Measurements from ENCODE around the gene SPRED1. TPM values are rescaled to one million over a fixed set of nuclear protein-coding genes. Genes with fewer than 3 reads are reported as not detected.

SPRED1 gene
- total RNA-seq, 1 donor from 2014 or later: 37.8 TPM

DNA sequence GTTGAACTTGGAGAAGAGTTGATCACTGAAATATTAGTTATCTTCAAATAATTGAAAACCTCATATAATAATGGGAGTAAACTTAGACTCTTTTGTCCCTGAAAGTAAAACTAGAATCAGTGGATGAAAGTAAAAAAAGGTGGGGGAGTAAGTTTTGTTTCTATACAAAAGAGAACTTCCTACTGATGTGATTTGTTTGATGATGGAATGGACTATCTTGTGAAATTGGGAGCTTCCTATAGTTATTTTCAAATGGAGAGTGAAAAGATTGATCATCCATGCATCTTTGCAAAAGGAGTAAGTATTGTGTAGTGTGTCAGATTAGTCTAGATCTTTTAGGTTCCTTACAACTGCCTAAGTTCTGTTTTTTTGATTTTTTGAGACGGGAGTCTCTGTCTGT lies 28.4 kb downstream of the SPRED1 start:
- no peak for DNase-seq (ENCODE audit: low spot score)

DNA sequence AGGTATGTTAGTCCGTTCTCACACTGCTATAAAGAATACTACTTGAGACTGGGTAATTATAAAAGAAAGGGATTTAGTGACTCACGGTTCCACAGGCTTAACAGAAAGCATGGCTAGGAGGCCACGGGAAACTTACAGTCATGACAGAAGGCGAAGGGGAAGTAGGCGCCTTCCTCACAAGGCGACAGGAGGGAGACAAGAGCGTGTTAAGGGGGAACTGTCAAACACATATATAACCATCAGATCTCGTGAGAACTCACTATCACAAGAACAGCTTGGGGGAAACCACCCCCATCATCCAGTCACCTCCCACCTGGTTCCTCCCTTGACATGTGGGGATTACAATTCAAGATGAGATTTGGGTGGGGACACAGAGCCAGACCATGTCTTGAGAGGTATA lies 30.4 kb downstream of the SPRED1 start:
- no peak for DNase-seq (ENCODE audit: low spot score)

DNA sequence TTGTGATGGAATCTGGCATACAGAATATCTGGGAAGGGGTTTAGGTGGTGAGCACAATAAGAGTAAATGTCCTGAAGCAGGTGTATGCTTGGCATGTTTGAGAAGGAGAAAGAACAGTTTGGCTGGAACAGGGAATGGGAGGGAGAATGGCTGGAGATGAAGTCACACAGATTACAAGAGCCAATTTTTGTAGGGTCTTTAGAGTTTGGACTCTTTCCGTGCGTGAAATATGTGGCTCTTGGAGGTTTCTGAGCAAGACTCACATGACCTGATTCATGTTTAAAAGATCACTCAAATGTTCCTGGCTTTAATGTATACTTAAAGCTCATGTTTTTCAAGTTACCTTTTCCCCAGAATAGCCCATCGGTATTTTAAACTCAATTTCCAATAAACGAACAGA lies 32.8 kb downstream of the SPRED1 start:
- no peak for DNase-seq (ENCODE audit: low spot score)

DNA sequence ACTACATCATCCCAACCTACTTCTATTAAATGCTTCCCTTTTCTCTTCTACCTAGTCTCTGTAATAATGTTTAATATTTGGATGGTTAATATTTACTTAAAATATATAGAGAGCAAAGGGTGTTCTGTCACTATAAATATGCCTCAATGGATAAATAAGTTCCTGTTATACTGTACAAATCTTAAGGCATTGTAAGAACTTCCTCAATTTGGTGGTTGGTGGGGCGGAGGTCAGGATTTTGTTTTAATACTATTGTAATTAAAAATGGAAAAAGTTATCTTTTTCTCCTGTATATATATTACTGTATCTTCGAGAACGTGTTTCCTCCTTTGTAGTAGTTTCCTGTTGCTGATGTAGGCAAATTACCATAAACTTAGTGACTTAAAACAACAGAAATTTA lies 41.5 kb downstream of the SPRED1 start:
- DNase-seq (ENCODE audit: low spot score): no peak

DNA sequence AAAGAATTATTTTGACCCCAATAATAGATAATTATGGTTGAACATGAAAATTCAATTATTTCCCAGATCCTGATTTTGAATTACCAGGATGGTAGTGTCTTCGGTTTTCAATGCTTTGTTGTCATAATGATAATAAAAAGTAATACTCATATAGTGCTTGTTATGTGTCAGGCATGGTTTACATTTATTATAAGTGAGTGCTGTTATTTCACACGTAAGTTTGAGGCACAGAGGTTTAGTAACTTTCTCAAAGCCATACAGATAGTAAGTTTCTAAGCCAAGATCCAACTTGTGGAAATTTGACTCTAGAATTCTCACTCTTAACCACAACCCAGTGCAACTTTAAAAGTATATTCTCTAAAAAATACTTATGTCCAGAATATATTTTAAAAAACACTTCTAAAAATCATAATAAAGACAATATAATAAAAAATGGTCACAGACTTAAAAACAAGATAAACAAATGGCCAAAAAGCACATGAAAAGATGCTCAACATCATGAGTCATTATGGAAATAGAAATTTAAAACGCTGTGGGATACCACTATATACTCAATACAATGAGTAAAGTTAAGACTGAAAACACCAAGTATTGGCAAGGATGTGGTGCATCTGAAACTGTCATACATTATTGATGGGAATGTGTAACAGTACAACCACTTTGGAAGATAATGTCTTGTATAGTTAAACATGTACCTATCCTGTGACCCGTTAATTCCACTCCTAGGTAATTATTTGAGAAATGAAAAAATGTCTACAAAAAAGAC lies 45.2 kb downstream of the SPRED1 start:
- DNase-seq (ENCODE audit: low spot score): no peak

DNA sequence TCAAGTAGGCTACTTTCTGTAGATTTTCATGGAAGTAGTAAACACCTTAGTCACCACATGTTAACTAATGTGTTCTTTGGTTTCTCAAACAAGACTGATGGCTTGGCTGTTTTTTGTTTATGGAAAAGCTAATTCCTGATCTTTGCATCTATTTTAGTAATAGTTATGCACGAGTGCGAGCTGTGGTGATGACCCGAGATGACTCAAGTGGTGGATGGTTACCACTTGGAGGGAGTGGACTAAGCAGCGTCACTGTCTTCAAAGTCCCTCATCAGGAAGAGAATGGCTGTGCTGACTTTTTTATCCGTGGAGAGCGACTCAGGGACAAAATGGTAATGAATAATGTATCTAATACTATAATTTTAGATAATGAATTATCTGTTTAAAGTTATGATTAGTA lies 46.6 kb downstream of the SPRED1 start:
- no peak for DNase-seq (ENCODE audit: low spot score)

DNA sequence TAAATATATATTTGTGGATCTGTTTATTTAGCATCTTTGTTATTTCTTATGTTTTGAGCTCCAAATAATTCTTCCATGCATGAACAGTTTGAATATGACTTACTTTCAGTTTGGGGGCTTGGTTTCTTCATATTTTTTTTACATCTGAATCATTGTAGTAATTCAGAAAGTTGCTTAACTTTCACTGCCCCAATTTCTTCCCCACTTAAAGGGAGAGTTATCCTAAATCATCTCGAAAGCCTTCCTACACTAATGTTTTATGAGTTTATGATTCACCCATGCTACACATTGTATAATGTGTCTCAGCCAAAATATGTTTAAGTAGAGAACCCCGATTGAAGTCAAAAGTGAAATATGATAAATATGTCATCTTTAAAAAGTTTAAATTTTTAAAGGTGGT lies 47.8 kb downstream of the SPRED1 start:
- no peak for DNase-seq (ENCODE audit: low spot score)

DNA sequence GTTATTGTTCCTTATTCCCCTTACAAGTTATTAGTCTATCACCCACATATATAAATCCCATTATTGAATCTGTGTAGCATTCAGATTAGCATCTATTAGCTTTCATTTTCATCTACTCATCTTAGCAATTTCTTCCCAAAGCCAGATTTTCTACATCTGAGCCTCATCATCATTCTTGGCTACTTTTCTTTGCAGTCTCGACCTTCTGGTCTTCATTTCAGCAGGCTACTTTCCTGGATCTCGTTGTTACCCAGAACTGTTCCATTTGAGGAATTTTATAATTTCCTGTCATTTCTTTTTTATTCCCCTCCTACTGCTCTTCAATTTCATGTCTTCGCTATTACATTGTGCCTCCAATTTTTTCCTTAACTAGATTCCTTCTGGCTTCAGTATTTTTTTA lies 51.8 kb downstream of the SPRED1 start:
- DNase-seq (ENCODE audit: low spot score): no peak

DNA sequence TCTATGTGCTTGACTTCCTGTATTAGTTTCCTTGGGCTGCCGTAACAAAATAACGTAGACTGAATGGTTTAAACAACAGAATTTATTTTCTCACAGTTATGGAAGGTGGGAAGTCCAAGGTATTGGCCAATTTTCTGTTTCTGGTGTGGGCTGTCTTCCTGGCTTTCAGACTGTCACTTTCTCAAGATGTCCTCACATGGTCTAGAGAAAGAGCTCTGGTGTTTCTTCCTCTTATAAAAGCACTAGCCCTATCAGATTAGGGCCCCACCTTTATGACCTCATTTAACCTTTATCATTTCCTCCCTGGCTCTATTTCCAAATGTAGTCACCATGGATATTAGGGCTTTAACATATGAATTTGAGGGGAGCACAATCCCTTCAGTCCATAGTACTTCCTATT lies 54.6 kb downstream of the SPRED1 start:
- no peak for DNase-seq (ENCODE audit: low spot score)

DNA sequence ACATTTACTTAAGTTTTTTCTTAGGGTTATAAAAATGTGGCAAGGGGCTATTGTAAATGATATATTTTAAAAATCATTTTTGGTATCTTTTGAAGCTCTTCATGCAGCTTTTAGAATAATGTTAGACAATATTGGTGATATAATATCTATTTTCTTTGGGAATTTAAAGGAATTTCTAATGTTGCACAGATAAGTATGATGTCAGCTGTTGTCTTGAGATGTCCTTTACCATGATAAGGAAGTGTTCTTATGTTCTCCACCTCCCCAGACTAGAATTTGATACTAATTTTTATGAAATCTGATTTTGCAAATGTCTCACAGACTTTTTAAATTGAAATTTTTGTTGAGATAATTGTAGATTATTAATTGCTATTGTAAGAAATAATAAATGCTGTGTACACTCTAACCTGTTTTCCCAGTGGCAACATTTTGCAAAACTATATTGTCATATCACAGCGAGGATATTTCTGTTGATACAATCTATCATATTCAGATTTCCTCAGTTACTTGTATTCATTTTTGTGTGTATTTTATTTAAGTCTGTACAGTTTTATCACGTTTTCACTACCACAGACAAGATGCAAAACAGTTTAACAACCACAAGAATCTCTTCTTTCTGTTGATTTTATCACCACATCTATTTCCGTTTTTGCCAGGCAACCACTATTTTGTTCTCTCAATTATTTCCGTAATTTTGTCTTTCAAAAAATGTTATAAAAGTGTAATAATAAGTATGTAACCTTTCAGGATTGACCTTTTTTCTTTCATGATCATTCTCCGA lies 55.4 kb downstream of the SPRED1 start:
- DNase-seq (ENCODE audit: low spot score): no peak

DNA sequence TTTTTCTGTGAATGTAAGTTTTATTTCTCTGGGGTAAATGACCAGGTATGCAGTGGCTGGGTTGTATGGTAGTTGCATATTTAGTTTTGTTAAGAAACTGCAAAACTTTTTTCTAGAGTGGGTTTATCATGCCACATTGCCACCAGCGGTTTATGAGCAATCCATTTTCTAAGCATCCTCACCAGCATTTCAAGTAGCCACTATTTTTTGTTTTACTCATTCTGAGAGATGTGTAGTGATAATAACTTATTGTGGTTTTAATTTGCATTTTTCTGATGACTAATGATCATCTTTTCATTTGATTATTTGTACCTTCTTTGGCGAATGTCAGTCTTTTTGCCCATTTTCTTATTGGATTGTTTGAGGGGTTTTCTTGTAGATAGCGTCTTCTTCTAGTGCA lies 56.2 kb downstream of the SPRED1 start:
- no peak for DNase-seq (ENCODE audit: low spot score)

DNA sequence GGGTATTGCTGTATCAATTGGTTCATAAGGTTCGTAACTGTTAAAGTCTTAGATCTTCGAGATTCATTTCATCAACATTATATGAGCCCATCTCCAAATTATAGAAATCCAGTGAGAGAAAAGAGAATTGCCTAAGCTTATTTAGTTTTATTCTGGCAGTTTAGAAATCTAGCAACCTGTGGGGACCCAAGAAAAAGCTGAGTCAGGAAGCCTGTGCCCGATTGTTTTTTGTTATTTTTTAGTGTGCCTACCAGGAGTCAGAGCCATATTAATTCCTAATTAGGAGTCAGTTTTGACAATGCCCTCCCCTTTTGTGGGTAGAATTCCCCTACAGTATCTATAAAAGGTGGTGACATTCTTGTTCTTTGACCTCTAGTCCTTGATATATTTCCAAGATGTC lies 59.6 kb downstream of the SPRED1 start:
- DNase-seq (ENCODE audit: low spot score): no peak

DNA sequence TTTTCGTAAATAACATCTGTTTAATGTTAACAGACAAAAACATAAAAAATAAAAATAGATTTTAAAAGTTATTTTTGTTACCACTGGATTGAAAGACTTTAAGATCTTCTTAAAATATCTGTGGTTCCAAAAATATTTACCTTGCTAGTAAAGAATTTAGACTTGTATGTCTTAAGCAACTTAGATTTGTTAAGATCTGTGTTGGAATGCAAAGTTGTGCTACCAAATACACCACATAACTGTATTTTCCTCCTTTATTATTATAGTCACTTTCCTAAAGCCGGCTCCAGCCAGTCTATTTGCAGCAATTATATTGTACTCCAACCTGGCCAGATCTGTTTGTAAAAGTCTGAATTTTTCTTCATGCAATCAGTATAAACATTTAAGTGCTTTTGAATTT lies 63.7 kb downstream of the SPRED1 start:
- DNase-seq (ENCODE audit: low spot score): no peak

DNA sequence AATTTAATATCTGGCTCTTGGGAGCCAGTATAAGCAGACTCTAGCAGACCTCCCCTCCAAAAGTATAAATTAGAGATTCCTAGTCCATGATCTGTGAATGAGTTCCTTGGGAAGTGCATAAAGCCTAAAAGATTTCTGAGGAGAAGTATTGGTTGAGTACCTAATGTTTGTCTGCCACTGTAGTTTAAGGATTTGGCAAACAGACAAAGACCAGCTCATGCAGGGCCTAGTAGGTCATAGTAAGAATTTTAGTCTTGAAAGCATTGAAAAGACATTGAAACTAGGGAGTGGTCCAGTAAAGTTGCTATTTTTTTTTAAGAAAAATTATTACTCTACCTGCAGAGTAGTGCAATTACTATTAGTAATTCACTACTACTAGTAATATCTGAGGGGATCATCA lies 67.5 kb downstream of the SPRED1 start:
- no peak for DNase-seq (ENCODE audit: low spot score)

DNA sequence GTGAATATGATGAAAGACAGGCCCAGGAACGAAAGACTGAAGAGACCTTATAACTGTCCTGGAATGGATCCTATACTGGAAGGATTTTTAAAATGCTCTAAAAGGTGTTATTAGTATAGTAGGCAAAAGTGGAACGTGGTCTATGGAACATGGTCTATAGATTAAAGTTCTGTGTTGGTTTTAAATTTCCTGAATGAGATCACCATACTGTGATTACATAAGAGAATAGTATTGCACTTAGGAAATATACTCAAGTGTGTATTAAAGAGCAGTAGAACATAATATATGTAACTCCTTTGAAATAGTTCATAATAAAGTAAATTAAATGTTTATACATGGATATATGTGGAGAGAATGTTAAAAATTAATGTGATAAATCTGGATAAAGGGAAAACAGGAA lies 68.2 kb downstream of the SPRED1 start:
- DNase-seq (ENCODE audit: low spot score): no peak

DNA sequence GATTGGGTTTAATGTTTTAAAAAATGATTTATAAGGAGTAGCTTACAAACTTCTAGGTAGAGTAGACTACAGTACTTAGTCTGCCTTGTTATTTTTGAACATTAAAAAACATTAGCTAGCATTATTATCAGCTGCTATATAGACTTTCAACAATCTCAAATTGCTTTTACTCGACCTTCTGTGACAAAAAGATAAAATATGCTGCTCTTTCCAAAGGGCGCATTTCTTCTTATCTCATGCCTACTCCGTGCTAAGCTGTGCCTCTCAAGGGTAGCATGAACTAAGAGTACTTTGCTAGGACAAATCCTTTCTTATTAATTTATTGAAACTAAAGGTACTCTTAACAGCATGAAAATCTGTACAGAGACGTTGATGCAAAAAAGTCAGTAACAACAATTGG lies 71.3 kb downstream of the SPRED1 start:
- DNase-seq (ENCODE audit: low spot score): no peak

DNA sequence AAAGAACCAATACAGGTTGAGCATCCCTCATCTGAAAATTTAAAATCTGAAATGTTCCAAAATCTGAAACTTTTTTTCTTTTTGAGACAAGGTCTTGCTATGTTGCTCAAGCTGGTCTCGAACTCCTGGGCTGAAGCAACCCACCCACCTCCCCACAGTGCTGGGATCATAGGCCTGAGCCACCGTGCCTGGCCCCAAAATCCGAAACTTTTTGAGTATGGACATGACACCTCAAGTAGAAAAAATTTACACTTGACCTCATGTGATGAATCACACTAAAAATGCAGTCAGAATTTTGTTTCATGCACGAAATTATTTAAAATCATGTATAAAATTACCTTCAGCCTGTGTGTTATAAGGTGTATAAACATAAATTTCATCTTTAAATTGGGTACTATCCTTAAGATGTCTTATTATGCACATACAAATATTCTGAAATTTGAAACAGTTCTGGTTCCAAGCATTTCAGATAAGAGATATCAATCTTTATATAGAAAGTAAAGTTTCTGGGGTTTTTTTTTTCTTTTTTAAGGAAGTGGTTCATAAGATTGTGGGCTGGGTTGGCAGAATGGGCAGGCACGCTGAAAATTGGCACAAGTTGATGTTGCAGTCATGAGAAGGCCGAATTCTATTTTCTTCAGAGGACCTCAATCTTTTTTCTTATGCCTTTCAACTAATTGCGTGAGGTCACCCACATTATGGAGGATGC lies 72.5 kb downstream of the SPRED1 start:
- DNase-seq (ENCODE audit: low spot score): no peak

DNA sequence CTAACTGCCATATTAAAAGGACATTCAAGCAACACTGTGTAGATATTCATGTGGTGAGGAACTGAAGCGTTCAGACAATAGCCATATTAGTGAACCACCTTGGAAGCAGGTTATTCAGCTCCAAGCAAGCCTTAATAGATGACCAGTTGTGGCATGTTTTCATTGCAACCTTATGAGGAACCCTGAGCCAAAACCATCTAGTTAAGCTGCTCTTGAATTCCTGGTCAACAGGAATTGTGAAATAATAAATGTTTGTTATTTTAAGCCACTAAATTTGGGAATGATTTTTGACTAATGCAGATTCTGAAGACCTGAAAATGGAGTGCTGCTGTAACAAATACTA lies 73.0 kb downstream of the SPRED1 start:
- DNase-seq (ENCODE audit: low spot score): no peak

DNA sequence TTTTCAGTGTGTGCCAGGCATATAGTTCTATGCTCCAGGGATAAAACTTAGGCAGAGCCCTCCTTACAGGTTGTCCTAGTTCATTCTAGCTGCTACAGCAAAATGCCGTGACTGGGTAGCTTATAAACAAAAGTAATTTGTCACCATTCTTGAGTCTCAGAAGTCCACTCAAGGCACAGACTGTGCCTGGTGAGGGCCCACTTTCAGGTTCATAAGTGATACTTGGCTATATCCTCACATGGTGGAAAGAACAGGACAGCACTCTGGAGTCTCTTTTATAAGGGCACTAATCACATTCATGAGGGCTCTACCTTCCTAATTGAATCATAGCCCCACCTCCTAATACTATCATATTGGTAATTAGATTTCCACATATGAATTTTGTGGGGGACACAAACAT lies 80.1 kb downstream of the SPRED1 start:
- no peak for DNase-seq (ENCODE audit: low spot score)

DNA sequence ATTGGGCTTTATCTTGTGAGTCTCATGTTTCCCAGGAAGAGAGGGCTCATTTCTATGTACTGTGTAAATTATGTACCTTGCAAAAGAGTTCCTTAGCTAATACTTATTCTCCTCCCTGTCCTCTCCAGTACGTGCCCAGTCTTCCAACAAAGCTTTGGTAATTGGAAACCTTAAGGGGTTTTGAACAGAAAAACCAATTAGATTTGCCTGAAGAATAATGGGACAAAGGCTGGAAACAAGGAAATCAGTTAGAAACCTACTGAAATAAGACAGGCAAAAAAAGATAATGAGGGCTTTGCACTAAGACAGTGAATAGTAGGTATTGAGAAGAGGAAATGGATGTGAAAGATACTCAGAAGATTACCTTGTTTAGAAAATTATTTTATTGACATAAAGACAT lies 82.5 kb downstream of the SPRED1 start:
- DNase-seq (ENCODE audit: low spot score): no peak

DNA sequence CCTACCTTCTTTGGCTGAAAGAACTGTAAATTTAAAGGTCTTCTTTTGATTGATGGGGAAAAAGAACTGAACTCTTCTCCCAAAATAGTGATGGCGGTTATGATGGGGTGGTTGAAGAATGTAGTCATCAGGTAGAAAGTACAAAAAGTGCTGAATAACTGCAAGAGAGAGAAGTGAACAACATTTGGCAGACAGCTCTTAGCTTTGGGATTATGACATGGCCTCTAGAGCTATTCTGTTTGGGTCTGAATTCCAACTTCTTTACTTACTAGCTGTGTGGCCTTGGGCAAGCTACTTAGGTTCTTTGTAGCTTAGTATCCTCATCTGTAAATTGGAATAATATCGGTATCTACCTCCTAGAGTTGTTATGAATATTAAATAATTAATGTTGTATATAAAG lies 91.7 kb downstream of the SPRED1 start:
- DNase-seq (ENCODE audit: low spot score): no peak

DNA sequence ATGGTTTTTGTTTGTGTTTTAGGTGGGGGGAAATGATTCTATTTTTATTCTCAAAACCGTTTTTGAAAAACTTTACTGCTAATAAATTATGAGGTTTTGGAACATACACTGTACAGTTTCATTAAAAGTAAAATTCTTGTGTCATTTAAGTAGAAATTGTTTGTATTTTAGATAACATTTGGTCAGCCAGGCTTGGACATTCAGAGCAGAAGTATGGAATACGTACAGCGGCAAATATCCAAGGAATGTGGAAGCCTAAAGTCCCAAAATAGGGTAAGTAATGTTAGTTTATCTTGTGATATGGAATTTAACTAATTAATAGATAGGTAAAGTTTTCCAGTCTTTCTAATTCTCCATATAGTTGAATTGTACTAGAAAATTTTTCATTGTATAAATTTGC lies 96.6 kb downstream of the SPRED1 start:
- no peak for DNase-seq (ENCODE audit: low spot score)

DNA sequence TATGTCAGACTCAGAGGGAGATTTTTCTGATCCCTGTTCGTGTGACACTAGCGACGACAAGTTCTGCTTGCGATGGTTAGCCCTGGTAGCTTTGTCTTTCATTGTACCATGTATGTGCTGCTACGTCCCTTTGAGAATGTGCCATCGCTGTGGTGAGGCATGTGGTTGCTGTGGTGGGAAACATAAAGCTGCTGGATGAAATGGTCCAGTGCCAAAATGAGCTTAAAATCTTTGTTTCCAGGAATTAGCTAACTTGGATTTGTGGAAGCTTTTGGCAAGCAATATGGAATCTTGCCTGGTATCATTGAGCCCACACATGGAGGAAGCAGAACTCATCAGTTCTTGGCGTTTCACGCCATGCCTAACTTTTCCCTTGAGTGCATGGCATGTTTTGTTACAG lies 98.8 kb downstream of the SPRED1 start:
- no peak for DNase-seq (ENCODE audit: low spot score)

All from mucosa of gallbladder (tissue), 1 donor.